Posterior cingulate gyrus (tissue), 11 donors: ENCODE data around the gene ATP6V1E1.
A peak's percentile ranks its signal among the peaks of the same experiment; 100 is the strongest.
"Not testable (repeated sequence)": the region's sequence is repeated elsewhere in the genome, so short reads cannot be mapped to it uniquely, and the experiment has no call there.

Experiments used
- DNase-seq, 10 donors: peaks; one replicate each; pipeline versions ENCODE4 v3.0.0 to v3.0.0-alpha.2; 2020 to 2021; ENCODE audit warnings: mixed read lengths in 3 of 10
- intact Hi-C: fragments of 100-400 bp; cut with DNase I; formaldehyde crosslinking; loops from one replicate; pipeline ENCODE4 v1.15.1; 2023

ATP6V1E1 gene

DNA sequence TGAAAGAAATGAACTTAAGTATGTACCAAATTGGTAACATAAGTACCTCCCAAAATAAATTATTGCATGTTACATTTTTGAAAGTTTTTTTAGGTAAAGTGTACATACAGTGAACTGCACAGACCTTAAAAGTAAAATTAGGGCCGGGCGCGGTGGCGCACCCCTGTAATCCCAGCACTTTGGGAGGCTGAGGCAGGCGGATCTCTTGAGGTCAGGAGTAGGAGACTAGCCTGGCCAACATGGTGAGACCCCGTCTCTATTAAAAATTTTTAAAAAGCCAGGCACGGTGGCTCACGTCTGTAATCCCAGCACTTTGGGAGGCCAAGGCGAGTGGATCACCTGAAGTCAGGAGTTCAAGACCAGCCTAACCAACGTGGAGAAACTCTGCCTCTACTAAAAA lies 8.3 kb upstream of the ATP6V1E1 start:
- DNase-seq = not testable (repeated sequence)
- intact Hi-C loops = loop anchor here (5.0 to 10.0 kb wide), 2 partner anchors 72 to 465 kb away; partner anchors contain the start of gene SLC25A18

DNA sequence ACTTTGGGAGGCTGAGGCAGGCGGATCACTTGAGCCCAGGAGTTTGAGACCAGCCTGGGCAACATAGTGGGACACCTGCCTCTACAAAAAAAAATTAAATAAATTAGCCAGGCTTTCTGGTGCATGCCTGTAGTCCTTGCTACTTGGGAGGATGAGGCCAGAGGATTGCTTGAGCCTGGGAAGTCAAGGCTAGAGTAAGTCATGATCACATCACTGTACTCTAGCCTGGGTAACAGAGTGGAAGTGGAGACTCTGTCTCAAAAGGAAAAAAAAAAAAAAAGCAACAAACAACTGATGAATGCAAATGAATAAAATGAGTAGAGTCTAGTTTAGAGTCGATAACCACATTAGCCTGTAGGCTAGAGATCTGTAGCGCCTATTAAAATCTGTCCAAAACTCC lies 6.1 kb upstream of the ATP6V1E1 start:
- no peak for DNase-seq
- intact Hi-C loops = loop anchor here (5.0 to 10.0 kb wide), 2 partner anchors 70 to 462 kb away; partner anchors contain the start of gene SLC25A18

DNA sequence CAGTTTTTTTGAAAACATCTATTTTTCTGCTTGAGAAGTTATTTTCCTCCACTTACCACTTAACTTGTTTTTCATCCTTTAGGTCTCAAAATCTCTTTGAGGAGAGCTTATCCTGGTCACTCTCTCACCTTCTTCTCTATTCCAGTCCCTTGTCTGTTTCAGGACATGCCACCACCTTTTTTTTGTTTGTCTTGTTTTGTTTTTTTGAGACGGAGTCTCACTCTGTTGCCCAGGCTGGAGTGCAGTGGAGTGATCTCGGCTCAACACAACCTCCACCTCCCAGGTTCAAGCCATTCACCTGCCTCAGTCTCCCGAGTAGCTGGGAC lies 5.4 kb upstream of the ATP6V1E1 start:
- no peak for DNase-seq
- intact Hi-C loops = loop anchor here (10.0 kb wide), 1 partner anchor 69 kb away; the partner anchor contains the start of gene SLC25A18

DNA sequence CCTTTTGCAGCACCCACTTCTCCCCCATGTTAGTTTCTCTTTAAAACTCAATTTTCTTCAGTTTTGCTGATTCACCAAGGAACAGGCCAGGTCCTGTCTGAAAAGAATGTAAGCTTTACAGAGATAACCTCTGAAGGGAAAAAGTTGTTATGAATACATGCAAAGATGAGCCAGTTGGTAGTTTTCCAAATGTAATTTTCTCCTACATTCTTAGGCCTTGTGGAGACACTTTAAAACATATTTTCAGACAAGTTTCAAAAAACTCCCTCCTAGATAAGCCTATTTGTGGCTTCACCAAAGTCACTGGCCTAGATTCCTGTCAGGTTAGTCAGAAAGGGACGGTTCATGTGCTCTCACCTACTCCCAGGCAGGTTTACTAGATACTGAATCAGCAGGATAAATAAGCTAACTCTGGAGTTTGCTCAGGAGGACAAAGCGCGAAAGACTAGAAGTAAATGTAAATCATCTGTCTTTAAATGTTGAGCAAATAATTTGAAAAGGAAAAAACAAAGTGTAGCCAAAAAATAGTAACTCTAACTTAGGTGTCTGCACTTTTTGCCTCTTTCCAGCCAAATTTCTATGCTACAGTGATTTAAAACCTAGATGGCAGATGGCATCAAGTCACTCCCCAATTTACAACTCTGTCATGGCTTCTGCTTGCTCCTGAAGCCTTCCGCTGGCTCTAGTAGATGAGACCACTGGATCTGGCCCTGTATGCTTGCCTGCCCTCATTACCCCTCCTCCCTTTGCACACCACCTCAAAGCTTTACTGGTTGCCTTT lies 4.9 kb upstream of the ATP6V1E1 start:
- intact Hi-C loops = loop anchor here (10.0 kb wide), 1 partner anchor 69 kb away; the partner anchor contains the start of gene SLC25A18
- no peak for DNase-seq

DNA sequence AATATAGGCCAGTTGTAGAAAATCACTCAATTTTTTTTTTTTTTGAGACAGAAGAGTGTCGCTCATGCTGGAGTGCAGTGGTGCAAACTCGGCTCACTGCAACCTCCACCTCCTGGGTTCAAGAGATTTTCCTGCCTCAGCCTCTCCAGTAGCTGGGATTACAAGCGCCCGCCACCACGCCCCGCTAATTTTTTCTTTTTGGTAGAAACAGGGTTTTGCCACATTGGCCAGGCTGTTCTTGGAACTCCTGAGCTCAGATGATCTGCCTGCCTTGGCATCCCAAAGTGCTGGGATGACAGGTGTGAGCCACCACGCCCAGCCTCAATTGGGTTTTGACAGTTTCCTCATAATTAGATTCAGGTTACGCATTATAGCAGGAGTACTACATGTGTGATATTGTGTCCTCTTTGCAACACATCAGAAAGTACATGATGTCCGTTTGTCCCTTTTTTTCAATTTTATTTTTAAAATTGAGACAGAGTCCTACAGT lies 2.6 kb upstream of the ATP6V1E1 start:
- no peak for DNase-seq
- intact Hi-C loops = loop anchor here (10.0 kb wide), 1 partner anchor 66 kb away; the partner anchor contains the start of gene SLC25A18

DNA sequence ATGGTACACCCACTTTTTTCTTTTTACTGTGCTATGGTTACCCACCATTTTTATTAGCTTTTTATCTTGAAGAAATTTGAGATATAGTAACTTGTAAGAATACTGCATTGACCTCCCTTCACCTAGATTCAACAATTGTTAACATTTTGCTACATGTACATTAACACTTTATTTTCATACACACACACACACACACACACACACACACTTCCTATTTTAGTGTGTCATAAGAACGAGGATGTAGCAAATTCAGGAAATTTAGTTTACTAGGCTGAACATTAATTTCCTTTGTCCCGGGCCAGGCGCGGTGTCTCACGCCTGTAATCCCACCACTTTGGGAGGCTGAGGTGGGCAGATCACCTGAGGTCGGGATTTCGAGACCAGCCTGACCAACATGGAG lies 1.1 kb upstream of the ATP6V1E1 start:
- intact Hi-C loops = loop anchor here (1.0 to 10.0 kb wide), 2 partner anchors 9 to 65 kb away; partner anchors contain the start of genes BCL2L13 and SLC25A18
- DNase-seq = no peak

DNA sequence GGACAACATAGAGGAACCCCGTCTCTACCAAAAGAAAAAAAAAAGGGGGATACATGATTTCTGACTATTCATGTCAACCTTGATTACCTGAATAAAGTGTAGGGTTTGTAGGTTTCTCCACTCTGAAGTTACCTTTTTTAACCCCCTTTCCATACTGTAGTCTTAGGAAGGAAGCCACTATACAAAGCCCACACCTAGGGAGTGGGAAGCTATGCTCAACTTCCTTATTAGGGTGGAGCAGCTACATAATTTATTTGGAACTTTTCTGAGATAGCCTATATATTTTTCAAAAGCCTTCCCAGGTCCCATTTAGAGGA lies 582 bp upstream of the ATP6V1E1 start:
- intact Hi-C loops = loop anchor here (1.0 kb wide), 1 partner anchor 9 kb away; the partner anchor contains the start of gene BCL2L13

DNA sequence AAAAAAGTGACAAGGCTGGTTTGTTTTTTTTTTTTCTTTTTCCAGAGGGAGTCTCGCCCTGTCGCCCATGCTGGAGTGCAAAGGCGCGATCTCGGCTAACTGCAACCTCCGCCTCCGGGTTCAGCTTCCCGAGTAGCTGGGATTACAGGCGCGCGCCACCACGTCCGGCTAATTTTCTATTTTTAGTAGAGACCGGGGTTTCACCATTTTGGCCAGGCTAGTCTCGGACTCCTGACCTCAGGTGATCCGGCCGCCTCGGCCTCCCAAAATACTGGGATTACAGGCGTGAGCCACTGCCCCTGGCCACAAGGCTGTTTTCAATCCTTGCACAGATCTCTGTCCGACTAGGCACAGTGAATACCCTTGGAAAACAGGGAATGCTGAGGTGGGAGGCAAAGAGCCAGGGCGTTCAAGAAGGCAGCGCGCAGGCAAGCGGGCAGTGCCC lies 566 bp downstream of the ATP6V1E1 start:
- intact Hi-C loops = no loop called here
- DNase-seq = peak in 1 of 10 donors; percentile 74

More for the DNA sequence above, 582 bp upstream of the ATP6V1E1 start:
- no peak for DNase-seq

DNA sequence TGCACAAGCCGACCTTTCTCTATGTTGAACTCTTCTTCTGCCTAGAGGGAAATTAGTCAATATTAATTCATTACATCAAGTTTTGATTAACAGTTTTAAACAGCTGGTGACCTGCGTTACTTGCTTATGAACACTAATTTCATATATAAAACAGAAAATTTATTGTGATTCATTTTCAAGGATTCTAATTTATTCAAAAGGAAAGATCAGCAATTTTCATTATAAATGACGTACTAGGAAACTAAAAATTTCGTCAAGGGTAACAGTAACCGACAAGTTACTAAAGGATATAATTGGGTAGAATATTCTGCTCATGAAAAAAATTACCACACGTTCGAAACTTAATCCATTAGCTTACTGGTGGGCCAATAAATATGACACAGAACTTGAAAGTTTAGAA lies 15.3 kb downstream of the ATP6V1E1 start:
- DNase-seq = no peak
- intact Hi-C loops = no loop called here

DNA sequence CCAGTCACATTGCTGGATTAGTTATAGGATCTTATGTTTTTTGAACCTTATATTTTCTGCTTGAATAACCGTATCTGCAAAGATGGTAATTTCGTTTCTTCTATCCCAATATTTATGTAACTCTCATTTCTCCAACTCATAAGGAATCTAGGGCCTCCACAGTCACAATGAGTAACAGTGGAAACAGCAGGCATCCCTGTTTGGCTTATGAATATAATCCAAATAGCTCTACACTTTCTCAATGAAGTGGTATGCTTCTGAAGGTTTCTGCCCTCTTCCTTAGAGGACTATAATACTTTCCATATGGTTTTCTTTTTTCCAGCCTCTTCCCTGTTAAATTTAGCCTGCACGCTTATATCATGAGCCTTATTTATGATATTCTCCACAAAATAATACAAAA lies 16.5 kb downstream of the ATP6V1E1 start:
- no peak for DNase-seq
- intact Hi-C loops = no loop called here

DNA sequence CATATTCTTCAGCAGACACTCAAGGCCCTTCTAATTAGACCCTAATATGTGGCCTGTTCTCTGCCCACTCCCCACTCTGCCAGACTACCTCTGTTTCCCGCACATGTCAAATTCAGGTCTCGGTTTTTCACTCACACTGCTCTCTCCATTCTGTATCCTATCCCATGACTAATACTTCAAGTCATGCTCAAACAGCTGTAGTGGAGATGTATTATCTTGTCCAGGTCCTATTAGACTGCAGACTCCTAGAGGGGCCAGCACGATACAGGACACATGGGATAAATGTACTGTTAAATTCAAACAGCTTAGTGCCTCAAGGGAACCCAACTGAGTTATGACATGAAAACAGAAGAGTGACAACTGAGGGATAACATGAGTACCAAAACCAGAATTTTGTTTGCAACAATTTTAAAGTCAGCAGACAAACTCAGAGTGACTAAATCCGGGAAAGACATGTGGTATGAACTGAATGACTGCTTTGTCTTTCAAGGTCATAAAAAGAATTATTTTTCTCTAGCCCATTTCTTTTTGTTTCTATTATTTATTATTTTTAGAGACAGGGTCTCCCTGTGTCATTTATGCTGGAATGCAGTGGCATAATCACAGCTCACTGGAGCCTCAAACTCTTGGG lies 20.5 kb downstream of the ATP6V1E1 start:
- intact Hi-C loops = no loop called here
- DNase-seq = no peak

DNA sequence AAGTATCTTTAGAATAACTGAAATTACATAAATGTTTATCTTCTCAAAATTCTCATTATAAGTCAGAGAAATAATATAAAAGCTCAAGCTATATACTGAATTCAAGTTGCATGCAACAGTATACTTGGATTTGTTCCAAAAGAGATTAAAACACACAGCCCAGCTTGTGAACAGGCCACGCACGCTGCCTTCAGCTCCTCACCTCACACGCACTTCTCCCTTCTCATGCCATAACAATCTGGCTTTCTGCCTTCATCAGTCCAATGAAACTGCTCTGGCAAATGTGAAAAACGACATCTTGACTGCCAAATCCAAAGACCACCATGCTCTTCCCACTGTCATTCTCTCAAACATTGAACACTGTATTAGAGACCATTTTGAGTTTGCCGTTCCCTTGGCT lies 22.1 kb downstream of the ATP6V1E1 start:
- intact Hi-C loops = no loop called here
- DNase-seq = peak in 1 of 10 donors; percentile 52

DNA sequence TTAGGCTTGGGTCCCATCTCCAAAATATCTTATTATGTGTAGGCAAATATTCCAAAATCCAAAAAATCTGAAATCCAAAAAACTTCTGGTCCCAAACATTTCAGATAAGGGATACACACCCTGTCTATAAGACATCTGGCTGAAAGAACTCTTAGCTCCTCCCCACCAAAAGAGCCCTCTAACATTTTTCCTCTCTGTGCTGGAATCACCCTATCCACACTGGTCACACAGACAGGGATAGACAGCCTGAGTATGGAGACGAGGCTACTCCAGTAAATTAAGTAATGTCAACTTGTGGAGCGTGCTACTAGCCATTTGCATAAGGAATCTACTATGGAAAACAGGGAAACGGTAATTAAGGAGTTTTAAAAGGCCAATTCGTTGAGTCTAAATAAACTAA lies 24.9 kb downstream of the ATP6V1E1 start:
- intact Hi-C loops = no loop called here
- DNase-seq = no peak

DNA sequence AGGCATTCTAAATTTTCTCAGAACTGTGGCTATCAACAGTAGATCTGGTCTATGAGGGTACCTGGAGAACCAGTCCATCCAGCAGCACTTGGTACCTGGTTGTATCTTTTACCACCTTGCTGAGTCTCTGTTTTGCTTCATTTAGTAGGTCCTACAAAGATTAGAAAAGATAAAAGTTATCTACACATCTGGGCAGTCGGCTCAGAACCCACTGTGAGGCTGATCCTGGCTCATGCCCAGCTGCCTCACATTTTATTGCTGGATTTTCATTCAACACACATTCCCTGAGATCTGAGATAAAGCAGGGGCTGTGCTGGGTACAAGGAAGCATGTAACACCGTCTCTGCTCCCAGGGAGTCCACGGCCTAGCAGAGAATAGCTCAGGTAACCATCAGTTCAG lies 27.5 kb downstream of the ATP6V1E1 start:
- intact Hi-C loops = no loop called here
- DNase-seq = no peak

DNA sequence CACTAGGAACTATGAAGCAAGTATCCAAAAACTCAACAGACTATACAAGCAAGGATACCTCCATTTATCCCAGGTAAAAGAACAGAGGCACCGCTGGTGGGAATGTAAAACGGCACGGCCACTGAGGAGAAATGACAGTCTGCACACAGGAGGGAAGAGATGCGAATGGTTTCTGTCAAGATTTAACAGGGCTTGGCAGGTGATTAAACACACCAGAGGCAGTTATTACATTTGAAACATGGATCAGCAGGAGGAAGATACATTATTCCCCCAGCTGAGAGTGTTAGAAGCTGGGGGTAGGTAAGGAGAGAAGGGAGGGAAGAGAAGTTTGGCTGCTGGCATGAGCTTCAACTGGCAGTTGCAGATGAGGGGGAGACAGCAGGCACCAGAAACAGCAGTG lies 30.2 kb downstream of the ATP6V1E1 start:
- no peak for DNase-seq
- intact Hi-C loops = no loop called here

DNA sequence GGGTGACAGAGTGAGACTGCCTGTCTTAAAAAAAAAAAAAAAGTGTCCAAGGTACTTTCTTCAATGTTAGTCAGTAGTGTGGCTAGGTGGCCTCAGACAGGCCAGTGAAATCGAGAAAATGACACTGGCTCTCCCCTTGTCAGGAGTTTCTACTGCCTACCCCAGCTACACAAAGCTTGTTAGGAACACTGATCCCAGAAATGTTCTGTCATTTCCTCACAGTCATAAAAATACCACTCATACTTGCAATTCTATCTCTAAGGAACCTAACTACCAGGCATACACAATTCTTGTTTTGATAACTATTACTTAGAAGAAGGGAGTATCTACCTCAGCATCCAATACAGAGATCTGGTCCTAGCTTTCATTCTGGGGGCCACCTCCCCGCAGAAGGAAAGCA lies 31.3 kb downstream of the ATP6V1E1 start:
- no peak for DNase-seq
- intact Hi-C loops = no loop called here

DNA sequence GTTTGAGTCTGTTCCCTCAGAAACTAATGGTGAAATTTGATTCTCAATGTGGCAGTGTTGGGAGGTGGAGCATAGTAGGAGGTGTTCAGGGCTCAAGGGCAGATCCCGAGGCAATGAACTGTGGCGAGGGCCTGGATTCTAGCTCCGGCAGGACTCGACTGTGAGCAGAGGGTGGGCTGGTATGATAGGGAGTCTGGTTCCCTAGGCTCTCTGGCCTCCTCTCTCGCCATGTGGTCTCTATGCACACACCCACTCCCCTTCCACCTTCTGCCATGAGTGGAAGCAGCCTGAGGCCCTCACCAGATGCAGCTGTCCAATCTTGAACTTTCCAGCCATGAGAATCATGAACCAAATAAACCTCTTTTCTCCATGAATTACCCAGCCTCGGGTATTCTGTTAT lies 32.3 kb downstream of the ATP6V1E1 start:
- intact Hi-C loops = no loop called here
- DNase-seq = no peak

DNA sequence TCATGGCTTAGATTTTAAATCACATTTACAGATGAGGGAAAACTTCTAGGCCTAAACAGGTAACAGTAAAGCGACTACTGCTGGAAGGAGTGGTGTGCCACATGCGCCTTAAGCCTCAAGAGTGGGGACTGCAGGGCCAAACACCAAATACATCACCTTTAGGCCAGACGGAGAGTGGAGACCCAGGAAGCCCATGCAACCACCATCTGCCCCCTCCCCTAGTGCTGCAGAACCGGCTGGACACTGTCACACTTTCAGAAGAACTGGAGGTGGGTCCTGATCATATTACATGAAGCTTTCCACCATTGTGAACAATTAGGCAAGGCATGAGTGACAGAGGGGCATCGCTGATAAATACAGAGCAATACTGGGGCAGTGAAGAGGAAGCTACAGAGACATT lies 36.3 kb downstream of the ATP6V1E1 start:
- intact Hi-C loops = no loop called here
- DNase-seq = no peak

DNA sequence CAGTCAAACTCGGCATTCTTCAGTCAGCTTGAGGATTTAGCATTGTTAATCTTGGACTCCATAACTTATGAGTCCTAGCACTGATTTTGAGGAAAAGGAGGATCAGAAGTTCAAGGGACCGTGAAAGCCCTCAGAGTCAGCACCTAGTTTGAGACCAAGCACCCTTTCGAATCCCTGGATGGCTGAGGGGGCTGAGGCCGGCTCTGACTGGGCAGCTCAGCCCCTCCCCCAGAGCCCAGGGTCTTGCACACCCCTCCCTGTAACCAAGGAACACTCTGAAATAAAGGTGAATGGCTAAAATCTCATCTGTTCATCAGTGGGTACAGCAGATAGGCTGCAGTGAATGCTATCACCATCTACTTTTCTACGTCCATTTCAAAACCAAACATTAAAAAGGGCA lies 38.0 kb downstream of the ATP6V1E1 start:
- peak in 1 of 10 donors; percentile 14 for DNase-seq
- intact Hi-C loops = no loop called here

DNA sequence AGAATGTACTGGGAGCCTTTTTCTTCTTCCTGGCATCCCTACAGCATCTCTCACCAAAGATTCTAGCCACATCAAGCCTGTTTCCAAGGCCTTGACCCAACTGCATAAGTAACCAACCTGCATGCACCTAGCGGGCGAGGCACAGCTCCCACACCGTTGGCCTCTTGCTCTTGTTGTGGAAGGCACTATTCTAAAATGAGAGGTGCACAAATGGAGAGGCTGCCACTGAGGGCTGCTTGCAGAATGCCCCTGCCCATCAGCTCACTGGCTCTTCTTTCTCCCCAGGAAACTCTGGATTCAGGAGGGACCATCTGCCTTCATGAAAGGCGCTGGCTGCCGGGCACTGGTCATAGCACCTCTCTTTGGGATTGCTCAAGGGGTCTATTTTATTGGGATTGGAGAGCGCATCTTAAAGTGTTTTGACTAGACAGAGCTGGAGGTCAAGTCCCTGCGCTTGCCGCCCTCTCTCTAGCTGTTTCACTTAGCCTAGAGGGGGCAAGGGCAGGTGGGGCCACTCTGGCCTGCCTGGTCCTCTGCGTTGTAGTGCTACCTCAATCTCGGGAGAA lies 38.7 kb downstream of the ATP6V1E1 start:
- DNase-seq = peak in 2 of 10 donors; percentile 41 to 58
- intact Hi-C loops = no loop called here

DNA sequence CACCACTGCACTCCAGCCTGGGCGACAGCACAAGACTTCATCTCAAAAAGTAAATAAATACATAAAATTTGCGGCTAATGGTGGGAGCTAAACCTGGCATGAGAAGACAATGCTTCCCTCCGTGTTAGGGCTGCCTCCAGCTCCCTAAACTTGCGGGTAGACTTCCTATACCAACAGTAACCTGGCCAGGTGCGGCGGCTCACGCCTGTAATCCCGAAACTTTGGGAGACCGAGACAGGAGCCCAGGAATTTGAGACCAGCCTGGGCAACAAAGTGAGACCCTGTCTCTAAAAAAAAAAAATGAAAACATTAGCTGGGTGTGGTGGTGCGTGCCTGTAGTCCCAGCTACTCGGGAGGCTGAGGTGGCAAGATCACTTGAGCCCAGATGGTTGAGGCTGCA lies 39.9 kb downstream of the ATP6V1E1 start:
- intact Hi-C loops = no loop called here
- peak in 1 of 10 donors; percentile 32 for DNase-seq
